Measurements from ENCODE around the gene LCLAT1. TPM values are rescaled to one million over a fixed set of nuclear protein-coding genes. Genes with fewer than 3 reads are reported as not detected.

LCLAT1 gene
- total RNA-seq, 1 donor from 2014 or later: 27.7 TPM

- H3K9me3 Mint-ChIP-seq: peaks cover 8% of the 10 kb centered on the region
- H3K4me3 Mint-ChIP-seq: no peak overlapping the region
- no peaks in the 10 kb centered on the region for H3K4me1 Mint-ChIP-seq
- H3K27ac Mint-ChIP-seq (ENCODE audit: unreplicated experiment): no peak overlapping the region
- DNase-seq (ENCODE audit: low read depth, low spot score): no peak
- H3K27me3 Mint-ChIP-seq (ENCODE audit: low read depth): no peaks in the 10 kb centered on the region
- H3K36me3 Mint-ChIP-seq (ENCODE audit: low read depth): peaks cover 14% of the 10 kb centered on the region
- no peak for TF ChIP-seq CTCF (conservative IDR thresholded peaks at IDR 0.05)
These were observed 25.3 kb downstream of the LCLAT1 start for GRCh38 chr2:30472326-30472725.

GRCh38 chr2:30475542-30475941 lies 28.5 kb downstream of the LCLAT1 start:
- no peaks in the 10 kb centered on the region for H3K27me3 Mint-ChIP-seq (ENCODE audit: low read depth)
- H3K4me3 Mint-ChIP-seq: no peak overlapping the region
- DNase-seq (ENCODE audit: low read depth, low spot score): no peak

GRCh38 chr2:30476636-30477035 lies 29.6 kb downstream of the LCLAT1 start:
- Mint-ChIP-seq H3K9me3 (no peaks in the 10 kb centered on the region), H3K36me3 (ENCODE audit: low read depth) (peaks cover 4% of the 10 kb centered on the region), H3K27ac (ENCODE audit: unreplicated experiment) (no peak overlapping the region), H3K4me1 (no peaks in the 10 kb centered on the region), H3K27me3 (ENCODE audit: low read depth) (no peaks in the 10 kb centered on the region), H3K4me3 (no peak overlapping the region)
- no peak for DNase-seq (ENCODE audit: low read depth, low spot score)
- TF ChIP-seq CTCF (conservative IDR thresholded peaks at IDR 0.05): no peak

More at GRCh38 chr2:30475542-30475941, 28.5 kb downstream of the LCLAT1 start:
- TF ChIP-seq CTCF (conservative IDR thresholded peaks at IDR 0.05): no peak
- H3K4me1 Mint-ChIP-seq: no peaks in the 10 kb centered on the region
- H3K36me3 Mint-ChIP-seq (ENCODE audit: low read depth): peaks cover 3% of the 10 kb centered on the region
- no peaks in the 10 kb centered on the region for H3K9me3 Mint-ChIP-seq
- H3K27ac Mint-ChIP-seq (ENCODE audit: unreplicated experiment): no peak overlapping the region

GRCh38 chr2:30480703-30481322 lies 33.8 kb downstream of the LCLAT1 start:
- H3K36me3 Mint-ChIP-seq (ENCODE audit: low read depth): peaks cover 3% of the 10 kb centered on the region
- no peaks in the 10 kb centered on the region for H3K27me3 Mint-ChIP-seq (ENCODE audit: low read depth)
- DNase-seq (ENCODE audit: low read depth, low spot score): no peak
- H3K4me1 Mint-ChIP-seq: no peaks in the 10 kb centered on the region
- H3K9me3 Mint-ChIP-seq: no peaks in the 10 kb centered on the region
- TF ChIP-seq CTCF (conservative IDR thresholded peaks at IDR 0.05): no peak
- peak overlapping the region; percentile 10 for H3K27ac Mint-ChIP-seq (ENCODE audit: unreplicated experiment)
- no peak overlapping the region for H3K4me3 Mint-ChIP-seq

GRCh38 chr2:30481323-30481800 lies 34.3 kb downstream of the LCLAT1 start:
- H3K4me3 Mint-ChIP-seq: no peak overlapping the region
- no peak for TF ChIP-seq CTCF (conservative IDR thresholded peaks at IDR 0.05)
- no peak for DNase-seq (ENCODE audit: low read depth, low spot score)
- H3K27me3 Mint-ChIP-seq (ENCODE audit: low read depth): no peaks in the 10 kb centered on the region
- H3K36me3 Mint-ChIP-seq (ENCODE audit: low read depth): peaks cover 3% of the 10 kb centered on the region
- no peaks in the 10 kb centered on the region for H3K4me1 Mint-ChIP-seq
- no peaks in the 10 kb centered on the region for H3K9me3 Mint-ChIP-seq
- peak overlapping the region; percentile 10 for H3K27ac Mint-ChIP-seq (ENCODE audit: unreplicated experiment)
